HG03439 (cell line): Measurements from ENCODE around the gene ZG16B.

Source experiments
- ATAC-seq: cut with Tn5 transposase; IDR thresholded peaks from one replicate; pipeline ENCODE4 v1.9.1; 2021; ENCODE audit warnings: mild to moderate bottlenecking, moderate library complexity; ENCODE audit not compliant: unreplicated experiment

ZG16B gene

GRCh38 chr16:2842340-2843000 lies 12.4 kb downstream of the ZG16B start:
- ATAC-seq: no peak

- no peak for ATAC-seq
Measured at GRCh38 chr16:2843526-2843925, 13.4 kb downstream of the ZG16B start.

- no peak for ATAC-seq
Measured at GRCh38 chr16:2845116-2845515, 15.0 kb downstream of the ZG16B start.

- no peak for ATAC-seq
Measured at GRCh38 chr16:2846511-2847310, 16.6 kb downstream of the ZG16B start.

- no peak for ATAC-seq
Measured at GRCh38 chr16:2848933-2849725, 19.0 kb downstream of the ZG16B start.

- no peak for ATAC-seq
Measured at GRCh38 chr16:2852003-2852730, 22.1 kb downstream of the ZG16B start.

- no peak for ATAC-seq
Measured at GRCh38 chr16:2852731-2853507, 22.8 kb downstream of the ZG16B start.

- no peak for ATAC-seq
Measured at GRCh38 chr16:2853531-2854073, 23.5 kb downstream of the ZG16B start.

GRCh38 chr16:2854700-2855309 lies 24.7 kb downstream of the ZG16B start:
- no peak for ATAC-seq

- ATAC-seq: no peak
Measured at GRCh38 chr16:2855536-2855935, 25.4 kb downstream of the ZG16B start.

- no peak for ATAC-seq
Measured at GRCh38 chr16:2856061-2856670, 26.1 kb downstream of the ZG16B start.

GRCh38 chr16:2856686-2857450 lies 26.8 kb downstream of the ZG16B start:
- no peak for ATAC-seq

GRCh38 chr16:2857451-2858244 lies 27.5 kb downstream of the ZG16B start, which contains the start of gene PRSS22:
TSS of gene PRSS22 (minus strand) at chr16:2858170. CDS start at chr16:2858104, 66 bp downstream.
- ATAC-seq: no peak

- no peak for ATAC-seq
Measured at GRCh38 chr16:2858245-2859025, 28.3 kb downstream of the ZG16B start.

- no peak for ATAC-seq
Measured at GRCh38 chr16:2859686-2860265, 29.7 kb downstream of the ZG16B start.
